Renal cortex interstitium (tissue), 11 donors: ENCODE measurements around the gene USP11. TPM values are rescaled to one million over a fixed set of nuclear protein-coding genes. Genes with fewer than 3 reads are reported as not detected.
"Not testable (repeated sequence)": the region's sequence is repeated elsewhere in the genome, so short reads cannot be mapped to it uniquely, and the experiment has no call there.

ENCODE experiments used
- DNase-seq, 11 donors: peaks; one replicate each; pipeline ENCODE4 v3.0.0-alpha.2; 2013; ENCODE audit warnings: low read depth in 9 of 11, low spot score in 4 of 11; ENCODE audit errors: extremely low read depth in 1 of 11
- polyA plus RNA-seq, 3 donors: library from polyadenylated mRNA; unstranded; fragments of 120-200 nt; gene quantifications; one replicate each; pipeline ENCODE4 v1.2.1, GENCODE V29; 2013; ENCODE audit not compliant: insufficient read length in 3 of 3

The USP11 gene
- polyA plus RNA-seq, 3 donors = 129 to 157 (median 153) TPM

DNA sequence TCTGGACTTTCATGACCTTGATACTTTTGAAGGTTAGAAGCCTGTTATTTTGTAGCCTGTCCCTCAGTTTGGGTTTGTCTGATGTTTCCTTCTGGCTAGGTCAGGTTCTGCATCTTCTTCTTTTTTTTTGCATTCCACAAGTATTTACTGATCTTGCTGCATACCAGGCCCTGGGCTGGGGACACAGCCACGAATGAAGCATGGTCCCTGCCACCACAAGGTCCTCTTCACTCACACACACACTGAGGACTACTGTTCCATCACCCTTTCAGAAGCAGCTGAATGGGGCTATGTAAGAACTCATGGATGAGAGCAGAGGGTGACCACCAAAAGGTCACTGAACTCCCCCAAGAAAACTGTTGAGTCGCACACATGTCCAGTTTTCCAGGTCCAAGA is 39.2 kb downstream of the USP11 start:
- DNase-seq = no peak

DNA sequence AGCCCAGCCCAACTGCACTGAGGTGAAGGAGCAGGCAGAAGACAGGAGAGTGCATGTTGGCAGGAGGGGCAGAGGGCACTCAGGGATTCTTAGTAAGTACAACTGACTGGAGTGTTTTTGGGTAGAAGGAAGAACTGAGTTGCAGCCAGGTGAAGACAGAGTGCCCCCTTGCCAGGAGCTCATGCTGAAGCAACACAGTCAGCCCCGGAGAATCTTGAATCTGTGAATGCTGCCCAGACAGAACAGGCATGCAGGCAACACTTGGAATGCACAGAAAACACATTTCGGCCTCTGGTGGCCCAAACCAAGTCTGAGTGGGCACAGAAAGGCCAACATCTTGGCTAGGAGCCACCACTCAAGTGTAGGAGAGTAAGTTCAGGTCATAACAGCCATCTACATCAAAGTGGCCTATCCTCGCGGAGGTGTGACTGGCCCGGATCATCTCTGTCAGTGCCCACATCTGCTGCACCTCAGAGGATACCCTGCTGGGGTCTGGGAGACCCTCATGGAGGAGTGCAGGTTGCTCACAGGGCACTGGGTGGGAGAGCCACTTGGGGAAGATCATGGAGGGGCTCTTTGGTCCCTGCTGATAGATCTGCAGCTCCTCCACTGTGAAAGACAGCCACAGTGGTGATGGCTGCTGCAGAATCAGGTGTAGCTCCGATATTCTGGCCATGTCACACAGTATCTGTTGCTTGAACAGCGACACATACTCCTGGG is 40.4 kb downstream of the USP11 start:
- no peak for DNase-seq

DNA sequence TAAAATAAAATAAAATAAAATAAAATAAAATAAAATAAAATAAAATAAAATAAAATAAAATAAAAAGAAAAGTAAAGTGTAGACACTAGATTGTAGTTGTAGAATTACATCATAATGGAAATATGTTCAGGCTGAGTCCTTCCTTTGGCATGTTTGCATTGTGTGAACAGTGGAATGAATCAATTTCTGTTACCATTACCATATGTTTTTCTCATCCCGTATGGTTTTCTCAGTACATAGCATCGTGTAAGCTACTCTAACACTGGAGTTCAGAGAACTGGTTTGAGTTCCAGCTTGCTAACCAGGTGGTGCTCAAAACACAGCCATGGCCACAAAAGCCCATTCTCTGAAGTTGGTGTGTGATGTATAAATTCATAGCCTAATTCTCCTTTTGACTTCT is 45.9 kb downstream of the USP11 start:
- DNase-seq = no peak

DNA sequence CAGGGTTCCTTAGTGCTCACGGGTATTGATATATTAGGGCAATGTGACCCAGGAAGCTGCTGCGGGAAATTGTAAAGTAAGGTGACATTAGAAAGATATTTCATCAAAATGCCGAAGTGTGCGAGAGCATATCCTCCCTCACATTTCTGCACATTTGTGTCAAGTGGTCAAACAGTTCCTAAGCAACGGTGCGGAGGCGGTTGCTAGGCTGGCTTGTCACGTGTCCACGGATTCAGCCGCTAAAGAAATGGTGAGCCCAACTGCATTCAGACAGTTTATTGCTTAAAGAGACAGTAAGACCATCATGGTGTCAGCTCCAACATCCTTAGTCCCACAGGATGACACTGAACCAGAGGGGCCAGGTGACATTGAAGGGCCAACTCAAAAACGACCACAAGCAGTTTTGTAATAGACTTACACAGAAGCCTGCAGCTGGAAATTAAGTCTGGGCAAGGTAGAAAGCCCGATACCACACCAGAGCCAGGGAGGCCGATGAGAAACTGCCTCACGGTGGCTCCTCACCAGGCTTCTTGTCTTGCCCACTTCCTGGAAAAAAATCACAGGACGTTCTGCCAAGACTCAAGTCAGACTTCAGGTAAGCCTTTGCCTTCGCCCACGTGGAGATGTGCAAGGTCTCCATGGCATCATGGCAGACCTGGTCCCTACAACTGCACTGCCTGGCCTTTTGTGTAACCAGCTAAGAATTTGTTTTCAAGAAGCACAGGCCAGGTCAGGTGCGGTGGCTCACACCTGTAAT is 50.4 kb downstream of the USP11 start:
- DNase-seq = peak in 10 of 11 donors; percentile 42 to 83 (median 64)

DNA sequence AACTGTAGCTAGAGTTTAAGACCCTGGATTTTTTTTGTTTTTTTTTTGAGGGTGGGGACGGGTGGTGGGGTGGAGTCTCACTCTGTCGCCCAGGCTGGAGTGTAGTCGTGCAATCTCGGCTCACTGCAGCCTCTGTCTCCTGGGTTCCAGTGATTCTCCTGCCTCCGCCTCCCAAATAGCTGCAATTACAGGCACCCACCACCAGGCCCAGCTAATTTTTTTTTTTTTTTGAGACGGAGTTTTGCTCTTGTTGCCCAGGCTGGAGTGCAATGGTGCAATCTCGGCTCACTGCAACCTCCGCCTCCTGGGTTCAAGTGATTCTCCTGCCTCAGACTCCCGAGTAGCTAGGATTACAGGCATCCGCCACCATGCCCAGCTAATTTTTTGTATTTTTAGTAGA is 51.8 kb downstream of the USP11 start:
- not testable (repeated sequence) for DNase-seq

DNA sequence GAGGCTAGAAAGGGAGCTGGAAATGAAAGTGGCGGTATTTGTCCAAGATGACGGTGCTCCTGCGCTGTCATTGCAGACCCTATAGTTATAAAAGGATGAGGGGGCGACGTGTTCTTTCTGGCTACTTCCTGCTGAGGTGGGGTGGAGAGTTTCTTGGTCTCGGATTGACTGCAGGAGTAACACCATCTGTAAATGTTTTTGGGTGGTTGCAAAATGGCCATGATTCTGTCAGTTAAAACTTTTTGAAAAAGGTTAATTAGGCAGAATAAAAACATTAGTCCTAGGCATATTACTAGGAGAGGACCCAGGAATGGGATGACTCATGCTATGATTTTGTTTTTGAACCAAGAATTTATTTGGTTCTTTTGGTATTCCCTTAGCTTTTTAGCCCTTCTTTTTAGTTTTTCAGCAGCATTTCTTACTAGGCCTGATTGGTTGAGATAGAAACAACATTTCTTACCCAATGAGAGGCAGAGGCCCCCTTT is 53.1 kb downstream of the USP11 start:
- no peak for DNase-seq

DNA sequence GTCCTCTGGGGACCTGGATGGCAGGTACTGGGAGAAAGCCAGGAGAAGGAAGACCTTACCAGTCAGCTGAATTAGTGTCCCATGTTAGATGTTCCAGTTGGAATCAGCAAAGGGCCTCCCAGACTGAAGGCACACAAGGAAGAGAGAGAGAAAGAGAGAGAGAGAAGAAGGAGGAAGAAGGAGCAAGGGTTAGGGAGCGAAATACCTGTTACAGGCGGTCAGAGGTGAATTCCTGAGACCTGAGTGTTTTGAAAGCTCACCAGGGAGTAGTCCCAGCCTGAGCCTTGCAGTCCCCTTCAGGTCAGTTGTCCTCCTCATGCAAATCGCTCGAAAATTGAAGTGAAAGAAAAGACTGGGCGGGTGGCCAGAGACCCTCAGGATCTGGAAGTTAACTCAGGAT is 60.3 kb downstream of the USP11 start:
- no peak for DNase-seq

DNA sequence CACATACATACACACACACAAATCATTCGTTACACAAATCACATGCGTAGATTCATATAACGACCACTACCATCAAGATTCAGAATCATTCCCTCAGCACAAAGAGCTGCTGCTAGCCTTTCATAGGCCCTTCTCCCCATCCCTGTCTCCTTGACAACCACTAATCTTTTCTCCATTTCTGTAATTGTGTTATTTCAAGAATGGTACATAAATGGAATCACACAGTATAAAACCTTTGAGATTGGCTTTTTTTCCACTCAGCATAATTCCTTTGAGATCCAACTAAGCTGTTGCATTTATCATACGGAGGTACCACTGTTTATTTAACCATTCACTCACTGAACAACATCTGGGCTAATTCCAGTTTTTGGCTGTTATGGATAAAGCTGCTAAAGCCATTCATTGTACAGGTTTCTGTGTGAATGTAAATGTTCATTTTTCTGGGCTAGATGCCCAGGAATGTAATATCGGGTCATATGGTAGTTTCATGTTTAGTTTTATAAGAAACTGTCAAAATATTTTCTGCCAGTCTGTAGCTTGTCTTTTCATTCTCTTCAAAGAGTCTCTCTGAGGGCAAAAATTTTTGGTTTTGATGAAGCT is 64.1 kb downstream of the USP11 start:
- DNase-seq = no peak

DNA sequence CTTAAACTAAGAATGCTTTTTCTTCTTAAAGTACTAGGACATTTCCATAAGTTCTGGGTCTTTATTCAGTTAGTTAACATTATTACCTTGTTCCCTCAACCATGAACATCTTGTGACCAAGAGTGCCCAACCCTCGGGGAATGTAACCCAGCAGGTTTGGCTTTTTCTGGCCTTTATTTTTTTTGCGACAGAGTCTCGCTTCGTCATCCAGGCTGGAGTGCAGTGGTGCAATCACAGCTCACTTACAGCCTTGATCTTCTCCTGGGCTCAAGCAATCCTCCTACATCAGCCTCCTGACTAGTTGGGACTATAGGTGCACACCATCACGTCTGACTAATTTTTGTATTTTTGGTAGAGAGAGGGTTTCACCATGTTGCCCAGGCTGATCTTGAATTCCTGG is 65.1 kb downstream of the USP11 start:
- DNase-seq = peak in 4 of 11 donors; percentile 44 to 63 (median 54)

Other genes with a start within 250 kb of the USP11 start
- 10 to 100 TPM; 31.6 to 44.1 (median 38.6) TPM for gene RGN, start 154.6 kb upstream of the USP11 start, polyA plus RNA-seq
- gene NDUFB11, start 88.3 kb upstream of the USP11 start, polyA plus RNA-seq = 100 to 1,000 TPM in 2 of 3 donors, 10 to 100 TPM in 1; 88.6 to 121 (median 107) TPM
- gene RBM10, start 87.8 kb upstream of the USP11 start, polyA plus RNA-seq = 10 to 100 TPM; 46.4 to 67.0 (median 58.7) TPM
- 100 to 1,000 TPM; 211 to 323 (median 250) TPM for gene UBA1, start 39.2 kb upstream of the USP11 start, polyA plus RNA-seq
- gene CDK16, start 14.3 kb upstream of the USP11 start, polyA plus RNA-seq = 100 to 1,000 TPM in 2 of 3 donors, 10 to 100 TPM in 1; 100.0 to 141 (median 127) TPM
- 1 to 10 TPM in 1 of 3 donors, under 1 TPM in 2; 0.86 to 1.0 (median 0.97) TPM for gene ZNF157, start 137.6 kb downstream of the USP11 start, polyA plus RNA-seq